NCI-H1417 treated with DMSO at 0.1 percent for 48 hours (cell line): ENCODE measurements around the gene LMBRD2.
"Not testable (repeated sequence)": the region's sequence is repeated elsewhere in the genome, so short reads cannot be mapped to it uniquely, and the experiment has no call there.

Experiments used
- DNase-seq: peaks from one replicate; lab custom pipeline; 2025; lab: John Stamatoyannopoulos, UW

LMBRD2 gene

GRCh38 chr5:36161361-36161760, 9.7 kb upstream of the LMBRD2 start:
- DNase-seq: no peak

DNA sequence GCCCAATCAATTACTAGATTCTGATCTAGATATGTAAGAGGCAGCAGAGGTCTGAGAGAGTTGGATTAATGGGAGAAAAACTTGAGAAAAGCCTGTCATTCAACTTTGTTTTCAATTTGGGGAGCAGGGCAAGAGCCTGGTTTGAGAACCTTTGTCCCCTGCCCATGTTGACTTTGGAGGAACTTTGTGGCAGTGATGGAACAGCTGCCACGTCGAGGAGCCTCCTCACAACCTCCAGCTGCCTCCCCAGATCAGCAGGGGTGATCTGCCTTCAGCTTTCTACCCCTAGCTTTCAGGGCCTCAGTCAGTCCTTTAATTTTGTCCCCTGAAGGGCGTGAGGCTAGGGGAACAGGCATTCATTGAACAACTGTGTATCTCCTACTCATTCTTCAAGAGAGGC, 8.9 kb upstream of the LMBRD2 start:
- DNase-seq: no peak

- no peak for DNase-seq
These were observed 6.5 kb upstream of the LMBRD2 start for GRCh38 chr5:36158144-36158543.

GRCh38 chr5:36156619-36157018, 4.9 kb upstream of the LMBRD2 start:
- DNase-seq: no peak

DNA sequence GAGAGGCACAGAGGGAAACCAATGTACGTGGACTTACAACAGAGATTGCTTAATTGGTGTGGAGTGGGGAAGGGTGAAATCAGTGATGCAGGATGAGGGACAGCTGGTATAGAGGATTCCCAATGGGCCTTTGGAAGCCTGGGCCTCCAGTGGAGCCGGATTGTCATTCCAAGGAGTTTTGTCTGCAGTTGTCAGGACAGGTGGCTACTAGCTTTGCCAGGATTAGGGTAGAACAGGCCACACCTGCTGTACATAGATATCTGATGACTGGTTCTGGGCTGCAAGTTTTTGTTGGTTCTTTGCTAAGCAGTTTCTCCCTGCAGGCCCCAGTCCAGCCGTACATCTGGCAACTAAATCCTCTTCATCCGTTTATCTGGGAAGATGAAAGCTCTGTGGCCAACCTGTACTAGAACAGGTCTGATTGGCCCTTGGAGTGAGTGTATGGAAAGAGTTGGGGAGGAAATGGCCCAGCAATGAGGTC, 4.5 kb upstream of the LMBRD2 start:
- DNase-seq: no peak

- DNase-seq: no peak
These were observed 3.6 kb upstream of the LMBRD2 start for GRCh38 chr5:36155291-36155690.

DNA sequence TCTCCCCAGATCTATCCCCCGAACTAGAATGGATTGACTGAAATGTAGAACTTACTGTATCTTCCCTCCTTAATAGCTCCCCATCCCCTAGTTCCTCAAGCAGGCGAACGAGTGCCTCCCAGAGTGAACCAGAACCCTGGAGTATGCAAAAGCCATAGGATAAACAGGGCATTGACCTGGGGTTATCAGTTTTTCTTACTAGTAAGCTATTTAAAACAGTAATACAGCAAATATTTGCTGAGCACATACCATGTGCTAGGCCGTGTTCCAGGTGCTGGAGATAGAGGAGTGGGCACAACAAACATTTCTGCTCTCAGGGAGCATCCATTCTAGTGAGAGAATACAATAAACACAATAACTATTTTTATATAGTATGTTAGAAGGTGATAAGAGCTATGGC, 2.0 kb upstream of the LMBRD2 start:
- DNase-seq: no peak

DNA sequence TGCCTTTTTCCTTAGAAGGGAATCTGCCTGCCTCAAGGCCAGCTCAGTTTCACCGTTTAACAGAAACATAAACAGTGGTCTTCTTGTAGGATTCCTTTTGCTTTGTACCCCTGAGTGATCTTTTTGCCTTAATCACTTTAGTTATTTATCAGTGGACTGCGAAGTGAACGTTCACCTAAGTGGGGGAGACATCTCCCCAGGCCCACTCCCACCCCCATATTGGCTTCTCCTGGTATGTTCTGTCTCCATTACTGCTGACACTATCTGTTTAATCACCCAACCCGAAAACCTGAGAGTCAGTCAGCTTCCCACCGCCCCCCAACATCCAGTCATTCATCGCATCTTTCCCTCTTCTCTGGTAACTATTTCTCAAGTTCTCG, 1.6 kb upstream of the LMBRD2 start:
- no peak for DNase-seq

- no peak for DNase-seq
These were observed 924 bp upstream of the LMBRD2 start for GRCh38 chr5:36152324-36153297.

- peak; percentile 23 for DNase-seq
These were observed 832 bp downstream of the LMBRD2 start for GRCh38 chr5:36150676-36151433.

- no peak for DNase-seq
These were observed 4.0 kb downstream of the LMBRD2 start for GRCh38 chr5:36147681-36148080.

DNA sequence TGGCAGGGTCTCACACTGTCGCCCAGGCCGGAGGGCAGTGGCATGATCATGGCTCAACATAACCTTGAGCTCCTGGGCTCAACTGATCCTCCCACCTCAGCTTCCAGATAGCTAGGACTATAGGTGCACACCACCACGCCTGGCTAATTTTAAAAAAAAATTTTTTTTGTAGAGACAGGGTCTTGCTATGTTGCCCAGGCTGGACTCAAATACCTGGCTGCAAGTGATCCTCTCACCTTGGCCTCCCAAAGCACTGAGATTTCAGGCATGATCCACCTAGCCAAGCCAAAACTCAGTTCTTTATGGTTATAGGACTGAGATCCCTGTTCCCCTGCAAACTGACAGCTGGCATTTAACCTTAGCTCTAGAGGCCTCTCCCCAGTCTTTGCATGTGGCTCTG, 5.3 kb downstream of the LMBRD2 start:
- no peak for DNase-seq

- no peak for DNase-seq
These were observed 6.4 kb downstream of the LMBRD2 start for GRCh38 chr5:36145311-36145710.

DNA sequence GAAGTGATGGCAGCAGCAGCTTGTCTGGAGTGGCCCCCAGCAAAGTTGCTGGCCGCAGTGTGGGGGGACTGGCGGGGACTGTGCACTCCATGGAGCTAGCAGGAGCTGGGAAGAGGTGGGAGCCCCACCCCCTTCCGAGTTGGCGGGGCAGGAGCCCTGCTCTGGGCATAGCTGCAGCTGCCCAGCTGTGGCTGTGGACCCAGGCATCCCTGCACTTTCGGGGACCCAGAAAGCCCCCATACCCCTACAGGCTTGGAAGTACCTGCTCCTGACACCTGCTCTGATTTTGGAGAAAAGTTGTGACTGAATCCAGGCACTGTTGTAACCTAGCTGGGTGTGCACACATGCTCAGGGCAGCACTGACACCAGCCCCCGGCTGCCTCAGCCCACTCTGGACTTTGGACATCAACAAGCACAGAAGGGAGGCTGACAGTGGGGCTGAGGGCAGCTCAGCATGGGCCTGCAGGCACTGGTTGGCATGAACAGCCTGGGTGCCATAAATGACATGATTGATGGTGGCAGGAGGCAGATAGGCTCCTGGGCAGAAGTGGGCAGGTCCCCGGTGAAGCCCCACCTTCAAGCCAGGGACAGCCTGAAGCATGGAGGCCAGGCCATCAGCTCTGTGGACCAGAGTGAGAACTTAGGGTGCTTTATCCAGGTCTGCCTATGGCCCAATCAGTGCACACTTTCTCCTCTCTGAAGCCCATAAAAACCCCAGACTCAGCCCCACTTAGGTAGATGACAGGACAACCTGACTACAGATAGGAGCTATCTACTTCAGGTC, 12.6 kb downstream of the LMBRD2 start:
- DNase-seq: no peak

DNA sequence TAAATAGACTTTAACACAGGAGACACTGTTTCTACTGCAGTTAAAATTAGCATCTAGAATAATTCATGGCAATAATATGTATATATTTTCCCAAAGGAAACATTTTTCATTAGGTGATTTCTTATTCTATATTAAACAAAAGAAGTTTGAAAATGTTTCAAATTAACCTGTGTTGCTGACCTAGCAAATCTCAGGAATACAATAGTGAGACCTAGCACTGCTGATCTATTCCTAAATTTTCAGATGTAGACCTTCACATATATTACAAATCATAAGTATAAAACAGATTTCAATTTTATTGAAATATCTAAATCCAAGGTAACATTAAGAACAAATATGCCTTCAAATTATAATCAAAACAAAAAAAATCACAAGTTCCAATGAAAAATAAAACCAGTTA, 15.1 kb downstream of the LMBRD2 start:
- no peak for DNase-seq

DNA sequence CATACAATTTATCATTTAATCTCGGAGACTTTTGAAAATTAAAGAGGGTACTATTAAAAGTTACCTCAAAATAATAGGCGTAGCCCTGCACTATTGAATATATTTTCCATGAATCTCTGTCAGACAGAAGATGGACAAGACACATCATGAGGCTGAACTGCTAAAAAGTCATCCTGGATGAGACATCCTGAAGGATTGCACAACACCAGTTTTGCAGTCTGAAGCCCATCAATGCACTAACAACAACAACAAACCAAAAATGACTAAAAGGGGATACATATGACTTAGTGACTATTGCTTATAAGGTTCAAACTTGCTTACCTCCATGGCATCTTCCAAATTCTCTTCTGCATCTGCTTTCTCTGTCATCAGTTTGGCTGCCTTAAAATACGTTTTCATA, 15.7 kb downstream of the LMBRD2 start:
- DNase-seq: no peak

- not testable (repeated sequence) for DNase-seq
These were observed 18.7 kb downstream of the LMBRD2 start for GRCh38 chr5:36133009-36133408.

DNA sequence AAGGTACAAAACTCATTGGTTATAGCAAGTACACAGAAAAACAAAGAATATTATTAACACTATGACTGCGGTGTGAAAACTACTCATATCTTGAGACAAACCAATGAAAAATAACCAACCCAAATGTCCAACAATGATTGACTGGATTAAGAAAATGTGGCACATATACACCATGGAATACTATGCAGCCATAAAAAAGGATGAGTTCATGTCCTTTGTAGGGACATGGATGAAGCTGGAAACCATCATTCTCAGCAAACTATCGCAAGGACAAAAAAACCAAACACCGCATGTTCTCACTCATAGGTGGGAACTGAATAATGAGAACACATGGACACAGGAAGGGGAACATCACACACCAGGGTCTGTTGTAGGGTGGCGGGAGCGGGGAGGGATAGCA, 22.0 kb downstream of the LMBRD2 start:
- not testable (repeated sequence) for DNase-seq

GRCh38 chr5:36128795-36129194, 22.9 kb downstream of the LMBRD2 start:
- DNase-seq: no peak

GRCh38 chr5:36125868-36126267, 25.8 kb downstream of the LMBRD2 start:
- DNase-seq: no peak

GRCh38 chr5:36111238-36111637, 40.4 kb downstream of the LMBRD2 start:
- no peak for DNase-seq

DNA sequence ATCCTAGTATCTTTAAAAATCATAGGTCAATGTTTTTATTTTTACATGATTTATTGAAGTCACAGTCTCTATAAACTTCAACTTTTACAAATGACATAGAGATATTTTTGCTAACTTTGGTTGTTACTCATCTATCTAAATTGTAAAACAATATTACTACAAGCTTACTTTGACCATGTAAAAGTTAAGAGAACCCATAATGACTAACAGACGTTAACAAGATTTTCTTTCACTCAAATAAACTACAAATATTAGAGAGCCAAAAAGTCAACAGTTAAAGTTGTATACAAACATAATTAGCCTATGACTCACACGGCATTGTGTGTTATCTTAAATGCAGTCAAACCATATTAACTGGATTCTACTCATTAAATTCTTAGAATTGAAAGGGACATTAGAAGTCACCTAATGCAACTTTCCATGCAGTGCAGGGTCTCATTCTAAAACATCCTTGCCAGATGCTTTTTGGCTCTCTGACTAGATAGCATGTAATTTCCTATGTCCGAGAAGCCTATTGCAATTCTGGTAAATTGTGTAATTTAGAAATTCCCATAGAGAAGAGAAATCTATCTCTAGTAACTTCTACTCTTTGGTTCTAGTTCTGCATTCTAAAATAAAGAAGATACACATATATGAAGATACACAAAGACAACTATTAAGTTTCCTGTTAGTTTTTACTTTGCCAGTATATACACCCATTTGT, 42.8 kb downstream of the LMBRD2 start:
- DNase-seq: no peak
